ENCODE results near the gene UBE3C.
"Not testable (repeated sequence)": the region's sequence is repeated elsewhere in the genome, so short reads cannot be mapped to it uniquely, and the experiment has no call there.

UBE3C gene

DNA sequence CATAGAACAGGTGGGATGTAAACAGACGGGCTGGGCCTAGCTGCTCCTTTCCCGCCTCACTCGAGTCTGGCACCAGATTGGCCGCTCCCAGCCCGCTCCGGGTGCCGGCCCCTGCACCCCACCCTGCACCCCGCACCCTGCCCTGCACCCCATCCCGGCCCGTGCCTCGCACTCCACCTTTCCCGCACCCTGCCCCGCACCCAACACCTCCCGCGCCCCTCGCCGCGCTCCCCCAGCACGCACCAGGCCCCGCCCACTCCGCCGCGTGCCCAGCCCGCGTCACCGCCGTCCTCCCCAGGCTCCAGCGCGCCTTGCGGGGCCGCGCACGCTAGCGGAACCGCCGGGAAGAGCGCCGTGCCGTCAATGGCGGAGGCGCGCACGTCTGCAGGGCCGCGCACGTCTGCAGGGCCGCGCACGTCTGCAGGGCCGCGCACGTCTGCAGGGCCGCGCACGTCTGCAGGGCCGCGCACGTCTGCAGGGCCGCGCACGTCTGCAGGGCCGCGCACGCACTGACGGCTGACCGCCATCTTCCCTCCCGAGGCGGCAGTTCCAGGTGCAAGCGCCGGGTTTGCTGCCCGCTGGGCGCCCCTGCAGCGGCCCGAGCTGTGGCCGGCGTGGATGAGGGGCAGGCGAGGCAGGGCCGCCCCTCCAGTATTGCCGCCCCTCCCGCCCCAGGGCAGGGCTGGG lies at the start of gene UBE3C:
UBE3C (plus strand) TSS at position 503 of the 687 bp plus-strand sequence. CDS start 347 bp downstream, outside the sequence.
- in situ Hi-C loops (cut with MboI; ENCODE audit: low sequenced_read_pairs) = no loop called here

DNA sequence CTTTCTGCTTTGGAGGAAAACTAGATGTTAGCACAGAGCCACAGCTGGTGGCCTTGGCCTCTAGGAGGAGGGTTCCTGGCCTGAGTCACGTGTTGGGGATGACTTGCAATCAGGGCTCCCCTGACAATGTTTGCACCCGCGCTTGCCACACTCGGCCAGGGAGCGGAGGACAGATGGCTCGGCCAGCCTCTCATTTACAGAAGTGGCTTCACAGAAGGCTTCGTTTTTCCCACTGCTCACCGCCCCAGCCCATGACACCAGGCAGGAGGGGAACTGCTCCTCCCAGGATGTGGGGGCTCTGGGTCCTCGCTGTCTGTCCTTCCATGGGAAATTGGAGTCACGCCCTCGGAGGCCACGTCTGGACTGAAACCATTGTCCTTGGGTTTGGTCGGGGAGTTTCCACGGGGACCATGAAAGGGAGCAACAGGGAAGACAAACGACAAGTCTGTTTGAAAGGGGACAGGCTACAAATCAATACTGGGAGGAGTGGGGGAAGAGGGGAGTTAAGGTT lies 49.6 kb upstream of the UBE3C start:
- in situ Hi-C loops (cut with MboI; ENCODE audit: low sequenced_read_pairs) = no loop called here

DNA sequence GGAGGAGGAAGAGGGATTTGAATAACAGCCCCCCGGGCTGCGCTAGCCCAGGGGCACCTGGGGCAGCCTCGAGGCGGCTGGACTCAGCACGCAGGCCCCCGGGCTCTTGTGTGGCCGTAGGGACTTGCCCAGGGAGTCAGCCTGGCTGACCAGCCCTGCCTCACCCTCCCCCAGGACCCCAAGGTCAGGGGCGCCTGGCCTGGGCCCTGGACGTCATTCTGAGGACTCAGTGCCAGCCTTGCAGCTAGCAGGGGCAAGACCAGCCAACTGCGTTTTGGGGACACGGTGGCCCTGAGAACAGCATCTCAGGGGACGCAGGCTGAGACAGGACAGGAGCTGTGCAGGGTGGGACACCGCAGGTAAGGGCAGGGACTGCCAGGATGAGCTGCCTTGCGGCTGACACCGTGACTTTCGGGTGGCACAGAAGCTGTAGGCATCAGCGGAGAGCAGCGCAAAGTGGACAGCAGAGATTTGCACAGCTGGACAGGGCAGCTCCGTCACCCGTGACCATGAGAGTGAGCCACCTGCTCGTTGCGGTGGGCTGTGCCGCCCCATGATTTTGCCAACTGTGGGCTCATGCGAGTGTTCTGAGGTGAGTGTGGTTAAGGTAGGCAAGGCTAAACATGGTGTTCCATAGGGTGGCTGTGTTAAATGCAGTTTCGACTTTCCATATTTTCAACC lies 48.1 kb upstream of the UBE3C start:
- in situ Hi-C loops (cut with MboI; ENCODE audit: low sequenced_read_pairs) = no loop called here

DNA sequence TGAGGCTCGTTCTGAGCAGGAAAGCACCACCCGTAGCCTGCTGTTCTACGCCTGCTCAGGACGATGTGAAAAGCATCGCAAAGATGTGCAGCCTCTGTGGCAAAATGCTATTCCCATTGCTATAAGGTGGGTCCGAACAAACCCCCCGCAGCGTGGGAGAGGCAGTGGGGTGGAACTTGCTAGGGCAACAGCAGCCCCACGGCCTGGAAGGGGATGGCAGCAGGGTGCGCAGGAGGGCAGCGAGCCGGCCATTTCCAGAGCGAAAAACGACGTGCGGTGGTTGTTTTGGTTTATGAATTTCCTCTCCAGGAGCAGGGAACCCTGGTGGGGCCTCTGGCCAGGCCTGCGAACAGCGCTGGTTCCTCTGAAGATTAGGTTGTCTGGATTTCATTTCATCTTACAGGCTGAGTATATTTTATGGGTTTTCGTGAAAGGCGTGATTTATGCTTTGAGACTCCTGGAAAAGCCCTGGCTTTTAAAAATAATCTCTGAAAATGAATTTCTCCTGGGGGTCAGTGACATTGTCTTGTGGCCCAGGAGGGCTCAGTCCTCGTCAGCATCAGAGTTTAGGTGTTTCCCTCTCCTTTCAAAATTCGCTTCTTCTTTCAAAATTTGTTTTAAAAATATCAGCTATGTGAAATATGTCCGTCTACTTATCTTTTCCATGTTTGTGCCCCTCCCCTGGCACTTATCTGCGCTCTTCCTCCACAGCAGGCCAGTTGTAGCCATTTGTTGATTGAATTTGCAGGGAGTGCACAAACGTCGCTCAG lies 42.3 kb upstream of the UBE3C start:
- in situ Hi-C loops (cut with MboI; ENCODE audit: low sequenced_read_pairs) = no loop called here

DNA sequence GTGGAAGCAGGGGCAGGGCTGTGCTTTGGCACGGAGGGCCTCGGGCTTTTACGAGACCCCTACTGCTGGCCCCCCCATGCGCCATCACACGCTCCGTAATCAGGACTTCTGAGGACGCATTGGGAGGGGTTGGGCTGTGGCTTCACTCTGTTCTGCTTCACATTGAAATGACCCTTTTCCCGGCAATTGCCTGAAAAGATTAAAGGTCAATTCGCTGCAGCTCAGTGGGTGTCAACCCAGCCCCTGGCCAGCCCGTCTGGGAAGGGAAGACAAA lies 41.7 kb upstream of the UBE3C start:
- in situ Hi-C loops (cut with MboI; ENCODE audit: low sequenced_read_pairs) = no loop called here

DNA sequence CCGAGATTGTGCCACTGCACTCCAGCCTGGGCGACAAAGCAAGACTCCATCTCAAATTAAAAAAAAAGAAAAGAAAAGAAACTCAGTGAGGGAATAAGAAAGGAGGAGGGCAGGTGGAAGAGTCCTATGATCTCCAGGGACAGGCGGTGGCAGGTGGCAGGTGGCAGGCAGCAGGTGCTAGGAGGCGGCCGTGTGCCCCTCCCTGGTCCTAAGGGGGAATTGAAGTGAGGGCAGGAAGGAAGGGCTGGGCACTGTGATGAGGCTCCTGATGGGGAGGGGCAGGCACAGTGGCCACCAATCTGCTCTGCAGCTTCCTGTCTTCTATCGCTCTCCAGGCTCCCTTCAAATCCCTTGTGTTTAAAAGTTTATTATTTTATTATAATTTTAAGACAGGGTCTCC lies 41.2 kb upstream of the UBE3C start:
- in situ Hi-C loops (cut with MboI; ENCODE audit: low sequenced_read_pairs) = no loop called here

DNA sequence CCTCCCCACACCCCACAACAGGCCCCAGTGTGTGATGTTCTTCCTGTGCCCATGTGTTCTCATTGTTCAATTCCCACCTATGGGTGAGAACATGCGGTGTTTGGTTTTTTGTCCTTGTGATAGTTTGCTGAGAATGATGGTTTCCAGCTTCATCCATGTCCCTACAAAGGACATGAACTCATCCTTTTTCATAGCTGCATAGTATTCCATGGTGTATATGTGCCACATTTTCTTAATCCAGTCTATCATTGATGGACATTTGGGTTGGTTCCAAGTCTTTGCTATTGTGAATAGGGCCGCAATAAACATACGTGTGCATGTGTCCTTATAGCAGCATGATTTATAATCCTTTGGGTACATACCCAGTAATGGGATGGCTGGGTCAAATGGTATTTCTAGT lies 38.7 kb upstream of the UBE3C start:
- in situ Hi-C loops (cut with MboI; ENCODE audit: low sequenced_read_pairs) = not testable (repeated sequence)

DNA sequence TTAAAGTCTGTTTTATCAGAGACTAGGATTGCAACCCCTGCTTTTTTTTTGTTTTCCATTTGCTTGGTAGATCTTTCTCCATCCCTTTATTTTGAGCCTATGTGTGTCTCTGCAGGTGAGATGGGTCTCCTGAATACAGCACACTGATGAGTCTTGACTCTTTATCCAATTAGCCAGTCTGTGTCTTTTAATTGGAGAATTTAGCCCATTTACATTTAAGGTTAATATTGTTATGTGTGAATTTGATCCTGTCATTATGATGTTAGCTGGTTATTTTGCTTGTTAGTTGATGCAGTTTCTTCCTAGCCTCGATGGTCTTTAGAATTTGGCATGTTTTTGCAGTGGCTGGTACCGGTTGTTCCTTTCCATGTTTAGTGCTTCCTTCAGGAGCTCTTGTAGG lies 35.1 kb upstream of the UBE3C start:
- in situ Hi-C loops (cut with MboI; ENCODE audit: low sequenced_read_pairs) = not testable (repeated sequence)

DNA sequence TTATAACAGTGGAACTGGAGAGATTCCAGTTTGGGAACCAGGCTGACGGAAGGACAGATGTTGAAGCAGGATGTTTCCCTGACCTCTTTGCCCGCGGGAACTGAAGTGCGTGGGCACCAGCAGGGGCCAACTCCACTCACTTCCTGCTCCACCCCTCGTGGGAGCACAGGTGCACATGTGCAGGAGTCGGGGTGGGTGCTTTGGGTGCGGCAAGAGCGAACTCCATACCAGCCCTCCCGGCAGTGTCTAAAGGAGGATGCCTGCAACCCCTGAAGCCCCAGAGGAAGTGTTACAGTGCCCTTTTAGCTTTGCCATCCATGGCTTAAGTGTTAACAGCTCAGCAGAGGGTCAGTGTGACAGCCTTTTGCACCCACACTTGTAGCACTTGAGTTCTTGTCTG lies 27.4 kb upstream of the UBE3C start:
- in situ Hi-C loops (cut with MboI; ENCODE audit: low sequenced_read_pairs) = no loop called here

DNA sequence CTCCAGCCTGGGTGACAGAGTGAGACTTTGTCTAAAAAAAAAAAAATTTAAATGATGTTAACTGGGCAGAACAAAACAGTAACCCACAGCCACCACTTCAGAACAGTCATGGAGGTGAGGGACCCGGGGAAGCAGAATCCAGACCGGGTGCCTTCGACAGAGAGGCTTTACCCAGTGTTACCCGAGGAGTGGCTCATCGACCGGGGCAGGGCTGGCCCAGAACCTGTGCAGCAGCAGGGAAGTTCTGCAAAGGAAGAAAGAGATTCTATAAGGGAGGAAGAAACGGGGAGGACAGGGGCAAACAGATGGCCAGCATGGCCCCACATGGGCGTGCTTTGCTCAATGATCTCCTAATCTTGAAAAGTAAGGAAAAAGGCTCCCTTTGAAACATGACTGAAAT lies 26.0 kb upstream of the UBE3C start:
- in situ Hi-C loops (cut with MboI; ENCODE audit: low sequenced_read_pairs) = no loop called here

DNA sequence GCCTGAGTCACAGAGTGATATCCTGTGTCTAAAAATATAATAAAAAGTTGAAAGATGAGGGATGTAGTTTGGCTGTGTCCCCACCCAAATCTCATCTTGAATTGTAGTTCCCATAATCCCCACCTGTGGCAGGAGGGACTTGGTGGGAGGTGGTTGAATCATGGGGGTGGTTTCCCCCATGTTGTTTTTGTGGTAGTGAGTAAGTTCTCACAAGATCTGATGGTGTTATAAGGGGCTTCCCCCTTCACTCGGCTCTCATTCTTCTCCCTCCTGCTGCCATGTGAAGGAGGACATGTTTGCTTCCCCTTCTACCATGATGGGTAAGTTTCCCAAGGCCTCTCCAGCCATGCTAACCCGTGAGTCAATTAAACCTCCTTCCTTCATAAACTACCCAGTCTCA lies 25.1 kb upstream of the UBE3C start:
- in situ Hi-C loops (cut with MboI; ENCODE audit: low sequenced_read_pairs) = no loop called here

DNA sequence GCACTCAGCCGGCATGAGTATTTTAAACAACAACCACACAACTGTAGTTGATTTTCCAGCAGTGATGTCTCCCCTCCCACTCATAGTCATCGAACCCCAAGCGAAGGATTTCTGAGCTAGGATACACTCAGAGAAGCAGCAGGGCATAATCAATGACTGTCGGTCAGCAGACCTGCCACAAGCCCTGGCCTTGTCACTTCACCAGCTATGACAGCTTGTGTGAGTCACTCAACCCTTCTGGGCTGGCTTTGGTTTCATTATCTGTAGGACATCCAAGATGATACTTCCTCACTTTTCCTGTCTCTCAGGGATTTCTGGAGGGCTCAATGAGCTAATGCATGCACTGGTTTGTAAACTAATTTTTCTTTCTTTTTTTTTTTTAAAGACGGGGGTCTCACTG lies 22.0 kb upstream of the UBE3C start:
- in situ Hi-C loops (cut with MboI; ENCODE audit: low sequenced_read_pairs) = no loop called here

DNA sequence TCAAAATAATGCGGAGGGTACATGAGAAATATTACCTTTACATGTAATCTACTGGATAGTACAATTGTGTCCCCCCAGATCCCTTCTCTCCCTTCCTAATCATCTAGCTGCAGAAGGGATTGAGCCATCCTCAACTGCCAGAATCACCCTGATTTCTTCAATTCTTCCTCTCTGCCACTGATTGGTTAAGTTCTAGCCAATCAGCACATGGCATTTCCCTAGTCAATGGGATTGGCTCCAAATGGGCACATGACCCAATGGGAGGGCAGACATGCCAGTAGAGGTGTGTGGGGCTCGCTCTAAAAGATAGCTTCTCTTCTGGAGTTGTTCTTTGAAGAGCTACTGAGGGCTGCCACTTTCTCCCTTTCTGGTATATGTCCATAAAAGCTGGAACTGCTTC lies 20.9 kb upstream of the UBE3C start:
- in situ Hi-C loops (cut with MboI; ENCODE audit: low sequenced_read_pairs) = no loop called here

DNA sequence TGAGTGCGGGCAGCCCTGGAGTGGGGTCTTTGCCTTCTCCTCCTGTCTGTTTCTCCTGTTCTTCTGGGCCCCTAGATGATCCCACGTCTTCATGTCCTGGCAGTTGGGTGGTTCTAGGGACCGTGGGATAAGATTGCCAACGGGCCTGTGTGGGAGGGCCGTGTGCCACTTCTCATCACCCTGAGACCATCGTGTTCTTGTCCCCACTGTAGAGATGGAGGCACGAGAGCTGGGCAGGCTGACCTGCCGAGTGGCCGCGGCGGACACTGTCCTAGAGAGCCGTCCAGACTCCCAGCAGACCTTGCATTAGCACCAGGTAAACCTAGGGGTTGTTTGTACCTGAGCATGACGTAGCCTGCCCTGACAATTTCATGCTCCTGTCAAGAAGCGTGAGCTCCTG lies 18.5 kb upstream of the UBE3C start:
- in situ Hi-C loops (cut with MboI; ENCODE audit: low sequenced_read_pairs) = no loop called here

DNA sequence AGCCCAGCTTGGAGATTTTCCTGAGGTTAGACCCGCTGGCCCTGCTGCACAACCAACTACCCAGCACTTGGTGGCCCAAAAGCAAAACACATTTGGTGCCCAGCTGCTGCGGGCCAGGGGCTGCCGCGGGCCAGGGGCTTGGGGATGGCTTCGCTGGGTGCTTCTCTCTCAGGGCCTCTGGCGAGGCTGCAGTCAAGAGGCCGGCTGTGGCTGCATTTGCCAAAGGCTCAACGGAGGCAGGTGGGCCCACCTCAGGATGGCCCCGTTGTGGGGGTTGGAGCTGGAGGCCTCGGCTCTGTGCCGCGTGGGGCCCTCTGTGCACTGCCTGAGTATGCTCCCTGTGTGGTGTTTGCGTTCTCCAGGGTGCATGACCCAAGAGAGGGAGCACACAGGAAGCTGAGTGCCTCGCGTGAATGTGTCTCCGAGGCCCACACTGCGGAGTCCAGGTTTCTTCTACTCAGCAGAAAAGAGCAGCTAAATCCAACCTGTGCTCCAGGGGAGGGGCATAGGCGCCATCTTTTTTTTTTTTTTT lies 17.5 kb upstream of the UBE3C start:
- in situ Hi-C loops (cut with MboI; ENCODE audit: low sequenced_read_pairs) = no loop called here

DNA sequence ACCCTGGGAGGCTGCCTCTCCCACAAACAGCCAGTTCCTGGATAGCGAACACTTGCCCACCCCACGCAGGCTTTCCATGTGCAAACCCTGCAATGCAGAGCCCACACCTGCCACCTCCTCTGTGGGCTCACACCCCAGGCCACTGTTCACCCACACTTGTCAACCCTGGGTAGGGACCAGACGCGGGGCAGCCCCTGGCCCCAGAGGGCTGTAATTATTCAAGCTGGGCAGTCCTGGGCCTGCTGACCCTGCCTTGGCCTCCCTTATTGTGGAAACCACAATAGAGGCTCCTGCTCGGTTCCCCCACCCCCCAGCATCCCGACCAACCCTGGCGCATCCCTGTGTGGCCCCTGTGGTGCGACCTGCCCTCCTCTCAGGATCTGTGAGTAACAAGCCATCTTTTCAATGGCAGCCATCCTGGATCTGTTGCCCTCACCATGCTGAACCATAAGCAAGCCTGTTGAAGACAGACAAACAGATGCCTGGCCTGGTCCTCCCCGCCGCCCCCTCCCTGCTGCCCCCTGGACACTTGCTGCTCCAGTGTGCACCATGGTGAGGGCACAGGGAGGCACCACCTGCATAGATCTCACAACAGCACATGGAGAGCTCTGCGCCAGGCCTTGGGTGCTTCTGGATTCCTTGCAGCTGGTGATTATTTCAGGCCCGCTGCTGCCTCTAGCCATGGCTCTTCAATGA lies 15.8 kb upstream of the UBE3C start:
- in situ Hi-C loops (cut with MboI; ENCODE audit: low sequenced_read_pairs) = no loop called here

DNA sequence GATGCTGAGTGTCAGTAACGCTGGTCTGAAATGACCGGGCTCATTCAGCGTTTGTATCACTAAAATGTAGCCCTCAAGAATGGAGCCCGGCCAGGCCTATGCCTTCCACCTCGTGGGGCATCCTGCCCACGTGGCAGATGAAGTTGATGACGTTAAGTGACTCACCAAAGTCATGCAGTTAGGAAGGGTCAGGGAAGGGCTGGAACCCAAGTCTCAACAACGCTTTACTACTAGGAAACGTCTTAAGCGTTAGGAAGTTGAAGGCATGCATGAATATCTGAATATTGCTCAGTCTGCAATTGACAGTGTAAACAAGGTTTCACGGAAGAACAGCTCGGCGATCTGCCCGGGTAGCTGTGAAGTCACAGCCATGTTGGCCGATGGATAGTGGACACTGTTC lies 14.0 kb upstream of the UBE3C start:
- in situ Hi-C loops (cut with MboI; ENCODE audit: low sequenced_read_pairs) = no loop called here

DNA sequence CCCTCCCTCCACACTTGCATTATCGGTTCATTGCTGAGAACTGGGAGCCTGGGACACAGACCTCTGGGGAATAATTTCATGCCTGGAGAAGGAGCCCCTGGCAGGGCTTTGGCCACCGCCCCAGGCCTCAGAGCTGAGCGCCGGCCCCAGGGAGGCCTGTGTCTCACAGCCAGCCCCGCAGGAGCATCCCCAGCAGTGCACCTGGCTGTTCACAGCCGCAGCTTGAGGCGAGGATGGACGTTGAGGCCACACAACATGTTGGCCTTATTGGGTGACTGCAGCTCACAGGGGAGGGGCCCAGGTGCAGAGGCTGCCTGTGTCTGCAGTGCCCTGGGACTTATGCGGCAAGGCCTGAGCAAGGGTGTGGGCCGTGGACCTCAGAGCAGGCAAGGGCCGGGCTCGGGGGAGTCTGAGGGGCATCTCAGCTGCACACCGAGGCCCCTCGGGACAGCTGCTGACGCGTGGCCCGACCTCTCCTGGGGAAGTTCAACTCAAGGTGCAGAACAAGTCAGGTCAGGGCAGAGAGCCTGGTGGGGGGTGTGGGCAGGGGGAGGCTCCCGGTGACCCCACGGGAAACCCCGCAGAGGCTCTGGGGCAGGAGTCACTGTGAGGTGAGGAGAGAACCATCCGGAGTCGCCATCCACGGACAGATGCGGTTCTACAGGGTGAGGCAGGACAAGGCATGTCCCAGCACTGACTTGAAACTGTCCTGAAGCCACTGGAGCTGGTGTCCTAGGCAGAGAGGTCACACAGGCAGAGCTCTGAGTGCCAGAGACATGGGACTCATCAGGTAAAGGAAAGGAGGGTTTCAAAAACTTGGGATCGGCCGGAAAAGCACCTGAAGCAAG lies 13.1 kb upstream of the UBE3C start:
- in situ Hi-C loops (cut with MboI; ENCODE audit: low sequenced_read_pairs) = no loop called here

DNA sequence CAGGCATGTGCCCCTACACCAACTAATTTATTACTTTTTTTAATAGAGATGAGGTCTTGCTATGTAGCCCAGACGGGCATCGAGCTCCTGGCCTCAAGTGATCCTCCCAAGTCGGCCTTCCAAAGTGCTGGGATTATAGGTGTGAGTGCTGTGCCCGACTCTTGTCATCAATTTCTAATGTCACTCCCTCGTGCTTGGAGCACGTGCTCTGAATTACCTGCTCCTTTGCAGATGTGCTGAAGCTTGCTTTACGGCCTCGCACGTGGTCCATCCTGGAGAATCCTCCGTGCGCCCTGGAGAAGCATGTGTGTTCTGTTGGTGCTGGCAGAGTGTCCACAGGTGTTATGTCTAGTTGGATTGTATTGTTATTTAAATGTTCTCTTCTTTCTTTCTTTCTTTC lies 11.8 kb upstream of the UBE3C start:
- in situ Hi-C loops (cut with MboI; ENCODE audit: low sequenced_read_pairs) = no loop called here

DNA sequence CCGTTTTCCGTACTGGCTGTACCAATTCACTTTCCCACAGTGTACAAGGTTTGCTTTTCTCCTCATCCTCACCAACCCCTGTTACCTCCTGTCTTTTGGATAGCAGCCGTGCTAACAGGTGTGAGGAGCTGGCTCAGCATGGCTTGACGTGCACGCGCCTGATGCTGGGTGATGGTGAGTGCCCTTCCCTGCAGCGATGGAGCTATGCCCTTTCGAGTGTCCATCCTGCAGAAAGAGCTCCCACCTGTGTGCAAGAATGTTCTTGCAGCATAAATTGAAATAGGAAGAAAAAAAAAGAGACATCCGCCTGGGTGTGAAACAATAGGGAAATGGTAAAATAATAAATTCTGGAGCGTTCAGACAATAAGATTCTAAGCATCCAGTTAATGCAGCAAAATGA lies 9.5 kb upstream of the UBE3C start:
- in situ Hi-C loops (cut with MboI; ENCODE audit: low sequenced_read_pairs) = no loop called here
